GM12872 (cell line): ENCODE data around the gene NEAT1.

Source experiments
- CTCF ChIP-seq: IDR thresholded peaks from 3 replicates; pipeline ENCODE4 v1.5.1; 2011; ENCODE audit warnings: low read depth, mild to moderate bottlenecking, low read length, moderate library complexity; ENCODE audit not compliant: insufficient read depth

NEAT1 gene

GRCh38 chr11:65396769-65397745, 25.5 kb upstream of the NEAT1 start:
- no peak for TF ChIP-seq CTCF

- no peak for TF ChIP-seq CTCF
Measured at GRCh38 chr11:65398362-65398910, 24.2 kb upstream of the NEAT1 start.

GRCh38 chr11:65399249-65399648, 23.3 kb upstream of the NEAT1 start:
- no peak for TF ChIP-seq CTCF

GRCh38 chr11:65399845-65400244, 22.8 kb upstream of the NEAT1 start:
- TF ChIP-seq CTCF, result no peak

- TF ChIP-seq CTCF, result no peak
Measured at GRCh38 chr11:65400307-65401072, 22.1 kb upstream of the NEAT1 start.

GRCh38 chr11:65401073-65401802, 21.4 kb upstream of the NEAT1 start:
- TF ChIP-seq CTCF, result no peak
